Prostate gland (tissue), 2 donors: Measurements from ENCODE around the gene RSPO1. TPM values are rescaled to one million over a fixed set of nuclear protein-coding genes. Genes with fewer than 3 reads are reported as not detected.

Experiments
- DNase-seq: peaks from one replicate; pipeline ENCODE4 v3.0.0-alpha.2; 2019; ENCODE audit warnings: low spot score
- H3K27ac ChIP-seq, 2 donors: fragments of 200-600 bp; sonication (generic); 2 replicates each; pipeline ENCODE4 v1.5.1; 2017 to 2019
- H3K27me3 ChIP-seq: fragments of 200-600 bp; sonication (generic); replicated peaks from 2 replicates; pipeline ENCODE4 v1.5.1; 2019; ENCODE audit not compliant: insufficient read depth
- H3K36me3 ChIP-seq, 2 donors: fragments of 200-600 bp; sonication (generic); 1 replicate in 1 of 2; 2 replicates in 1 of 2; pipeline versions ENCODE4 v1.5.1 to v1.8.1; 2017 to 2019
- H3K4me1 ChIP-seq: fragments of 200-600 bp; sonication (generic); replicated peaks from 2 replicates; pipeline ENCODE4 v1.5.1; 2019
- H3K4me3 ChIP-seq, 2 donors: fragments of 200-600 bp; sonication (generic); 2 replicates each; pipeline ENCODE4 v1.5.1; 2017 to 2019
- H3K9me3 ChIP-seq: fragments of 200-600 bp; sonication (generic); 2 replicates; pipeline ENCODE4 v1.5.1; 2017
- CTCF ChIP-seq, 4 experiments: fragments of 200-600 bp in 2 of 4; fragments of 450-650 bp in 2 of 4; sonication (generic) in 2 of 4; IDR thresholded peaks; 1 replicate in 3 of 4; 2 replicates in 1 of 4; pipeline ENCODE4 v1.5.1; 2016 to 2019; ENCODE audit warnings: antibody characterized with exemption in 4 of 4, mild to moderate bottlenecking in 2 of 4, moderate library complexity in 2 of 4
- POLR2A ChIP-seq: fragments of 450-650 bp; IDR thresholded peaks from one replicate; pipeline ENCODE4 v1.6.1; 2016; ENCODE audit warnings: antibody characterized with exemption, mild to moderate bottlenecking
- POLR2AphosphoS5 ChIP-seq: sonication (generic); formaldehyde crosslinking; IDR thresholded peaks from one replicate; pipeline ENCODE4 v1.6.1; 2017; ENCODE audit warnings: antibody characterized with exemption
- WGBS: methylation state at CpG from one replicate; pipeline ENCODE4 v1.1.5; 2018; 5-methylcytosine and 5-hydroxymethylcytosine counted together
- intact Hi-C: fragments of 100-400 bp; cut with DNase I; formaldehyde crosslinking; loops from one replicate; pipeline ENCODE4 v1.14.2; 2022
- total RNA-seq, 2 donors: library from RNA; depleted of rRNA; stranded (reverse); fragments of >200 nt; gene quantifications; one replicate each; pipeline ENCODE4 v1.1.0, GENCODE V29; 2016

The RSPO1 gene
- total RNA-seq, 2 donors from 2014 or later = 1.6 TPM

DNA sequence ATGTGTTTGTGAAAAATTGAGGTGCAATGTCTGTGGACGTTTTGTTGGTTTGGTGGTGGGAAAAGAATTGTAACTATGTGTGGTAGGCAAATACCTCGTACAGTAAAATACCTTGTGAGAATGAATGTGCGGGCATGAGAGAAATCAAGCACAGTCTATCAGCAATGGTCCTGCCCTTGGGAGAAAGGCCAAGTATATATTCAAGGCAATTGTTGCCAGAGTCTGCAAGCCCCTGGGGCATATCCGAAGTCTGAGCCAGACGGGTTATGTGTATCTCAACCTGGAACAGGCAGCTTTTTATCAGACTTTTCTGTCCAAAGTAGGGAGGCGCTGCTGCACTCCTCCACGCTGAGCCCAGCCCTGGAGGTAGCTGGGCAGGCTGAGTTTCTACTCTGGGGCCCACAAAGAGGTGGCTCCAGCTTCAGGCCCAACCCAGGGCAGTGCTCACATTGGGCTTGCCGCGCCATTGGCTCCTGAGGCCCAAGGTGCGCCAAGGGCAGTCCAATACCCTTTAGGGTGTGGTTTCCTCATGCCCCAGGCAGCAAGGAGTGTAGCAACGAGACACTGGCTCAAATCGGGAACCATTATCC is 29.5 kb downstream of the RSPO1 start:
- Histone ChIP-seq H3K27me3 (no peaks in the 10 kb centered on the region), H3K4me1 (no peaks in the 10 kb centered on the region), H3K27ac (no peak overlapping the region), H3K4me3 (no peak overlapping the region), H3K9me3 (no peaks in the 10 kb centered on the region), H3K36me3 (no peaks in the 10 kb centered on the region)
- TF ChIP-seq CTCF (IDR thresholded peaks at IDR 0.05) (no peak), POLR2AphosphoS5 (no peak), POLR2A (no peak)
- DNase-seq = no peak
- intact Hi-C loops = loop anchor here (2.0 kb wide), 1 partner anchor 72 kb away; no protein-coding TSS in a partner anchor
- 68% methylated on average over 12 of the region's 12 CpGs for WGBS

DNA sequence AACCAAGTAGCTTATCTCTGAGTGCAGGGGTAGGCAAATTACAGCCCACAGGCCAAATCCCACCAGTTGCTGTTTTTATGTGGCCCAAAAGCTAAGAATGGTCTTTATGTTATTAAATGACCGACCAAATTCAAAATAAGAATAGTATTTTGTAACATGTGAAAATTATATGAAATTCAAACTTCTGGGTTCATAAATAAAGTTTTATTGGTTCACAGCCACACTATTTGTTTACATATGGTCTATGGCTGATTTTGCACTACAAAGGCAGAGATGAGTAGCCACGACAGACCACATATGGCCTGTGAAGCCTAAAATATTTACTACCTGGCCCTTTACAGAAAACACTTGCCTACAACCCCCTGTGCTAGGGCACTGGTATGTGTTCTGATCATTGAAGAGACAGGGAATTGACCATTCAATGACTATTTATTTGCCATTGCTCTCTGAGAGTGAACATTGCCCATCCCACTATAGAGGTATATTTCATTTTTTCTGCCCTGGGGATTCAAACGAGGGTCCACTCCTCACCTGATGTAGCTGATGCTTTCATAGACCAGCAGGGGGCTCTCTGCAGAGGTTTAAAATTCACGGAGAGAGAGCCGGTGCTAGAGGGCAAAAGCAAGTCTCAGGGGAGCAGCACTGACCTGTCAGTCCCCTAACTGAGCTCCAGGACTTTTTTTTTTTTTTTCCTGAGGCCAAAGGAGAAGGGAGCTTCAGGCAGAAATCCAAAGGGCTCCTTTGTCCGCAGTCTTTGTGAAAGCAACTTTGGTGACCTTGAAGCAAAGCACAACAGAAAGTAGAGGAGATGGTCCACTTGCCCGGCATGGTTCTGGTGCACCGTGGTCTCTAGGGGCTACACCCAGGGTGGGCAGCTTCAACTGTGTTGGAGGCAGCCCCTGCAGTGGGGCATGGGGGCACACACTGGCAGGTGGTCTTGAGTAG is 31.7 kb downstream of the RSPO1 start:
- Histone ChIP-seq H3K4me3 (no peak overlapping the region), H3K27ac (no peak overlapping the region), H3K27me3 (no peaks in the 10 kb centered on the region), H3K36me3 (no peaks in the 10 kb centered on the region), H3K4me1 (no peaks in the 10 kb centered on the region), H3K9me3 (no peaks in the 10 kb centered on the region)
- 35% methylated on average over 8 of the region's 8 CpGs for WGBS
- DNase-seq = no peak
- intact Hi-C loops = loop anchor here (2.0 kb wide), 1 partner anchor 80 kb away; no protein-coding TSS in a partner anchor
- peak in 3 of 4 experiments; percentile 12 to 50 (median 44) for TF ChIP-seq CTCF (IDR thresholded peaks at IDR 0.05)
- TF ChIP-seq POLR2AphosphoS5 = no peak

GRCh38 chr1:37601441-37601840 is 33.3 kb downstream of the RSPO1 start:
- no peak for DNase-seq
- no peak overlapping the region for H3K4me3 ChIP-seq
- intact Hi-C loops = no loop called here

GRCh38 chr1:37599940-37600339 is 34.8 kb downstream of the RSPO1 start:
- DNase-seq = no peak
- intact Hi-C loops = loop anchor here (10.0 kb wide), 1 partner anchor 205 kb away; the partner anchor contains the start of genes C1orf122 and YRDC
- WGBS = 63% methylated on average over 5 of the region's 5 CpGs

More at GRCh38 chr1:37601441-37601840, 33.3 kb downstream of the RSPO1 start:
- TF ChIP-seq POLR2A (no peak), CTCF (IDR thresholded peaks at IDR 0.05) (no peak), POLR2AphosphoS5 (no peak)
- Histone ChIP-seq H3K27ac (no peak overlapping the region), H3K4me1 (no peaks in the 10 kb centered on the region), H3K9me3 (no peaks in the 10 kb centered on the region), H3K36me3 (no peaks in the 10 kb centered on the region), H3K27me3 (no peaks in the 10 kb centered on the region)

More at GRCh38 chr1:37599940-37600339, 34.8 kb downstream of the RSPO1 start:
- Histone ChIP-seq H3K27me3 (no peaks in the 10 kb centered on the region), H3K9me3 (no peaks in the 10 kb centered on the region), H3K4me1 (peaks cover 4% of the 10 kb centered on the region), H3K36me3 (no peaks in the 10 kb centered on the region), H3K27ac (no peak overlapping the region), H3K4me3 (no peak overlapping the region)
- TF ChIP-seq POLR2A (no peak), CTCF (IDR thresholded peaks at IDR 0.05) (no peak), POLR2AphosphoS5 (no peak)
